ENCODE results near the gene SDE2. TPM values are rescaled to one million over a fixed set of nuclear protein-coding genes. Genes with fewer than 3 reads are reported as not detected.

The SDE2 gene
- total RNA-seq, 1 experiment from 2014 or later = 18.3 TPM

GRCh38 chr1:226003502-226004170, 4.5 kb upstream of the SDE2 start:
- no peak overlapping the region for H3K27ac ChIP-seq (ENCODE audit: low read length)
- CTCF ChIA-PET = no interaction called here
- in situ Hi-C loops (cut with HindIII; ENCODE audit: low pct_unique_long_range_greater_than_20kb, low sequenced_read_pairs) = no loop called here
- POLR2A ChIA-PET = no interaction called here
- H3K36me3 ChIP-seq (ENCODE audit: control insufficient read depth, insufficient read depth, low read length) = peaks cover 4% of the 10 kb centered on the region; the same call in 1 of the 2 replicates
- DNase-seq (ENCODE audit: low read depth, low spot score) (no peak), ATAC-seq (no peak)
- TF ChIP-seq TCF7L2 (IDR thresholded peaks at IDR 0.05; ENCODE audit: low read depth, low read length) (no peak), REST (IDR thresholded peaks at IDR 0.05; ENCODE audit: insufficient read depth in 1 of 2, low read depth in 2 of 2, low read length in 1 of 2) (no peak), POLR2AphosphoS5 (IDR thresholded peaks at IDR 0.05; ENCODE audit: low read depth, low read length) (no peak), SIN3A (IDR thresholded peaks at IDR 0.05; ENCODE audit: borderline replicate concordance, insufficient read depth, low read depth, low read length) (no peak)
- H3K4me1 ChIP-seq (ENCODE audit: control insufficient read depth, insufficient read depth, low read length) = peaks cover 6% of the 10 kb centered on the region
- H3K27me3 ChIP-seq (ENCODE audit: control insufficient read depth, insufficient read depth, low read length) = no peaks in the 10 kb centered on the region
- H3K9me3 ChIP-seq (ENCODE audit: control insufficient read depth, insufficient read depth, low read depth, low read length) = no peaks in the 10 kb centered on the region
- BruUV-seq (replicated peaks) = no TSS peak
- intact Hi-C loops (cut with micrococcal nuclease; ENCODE audit: unreplicated experiment) = no loop called here
- no peak overlapping the region for H3K4me3 ChIP-seq (ENCODE audit: low read depth in 2 of 2, low read length in 2 of 2)

- H3K27ac ChIP-seq (ENCODE audit: low read length) = no peak overlapping the region; the same call in 1 of the 2 replicates
- CTCF ChIA-PET = no interaction called here
- H3K36me3 ChIP-seq (ENCODE audit: control insufficient read depth, insufficient read depth, low read length) = peaks cover 7% of the 10 kb centered on the region; the same call in 1 of the 2 replicates
- BruUV-seq (replicated peaks) = no TSS peak
- H3K9me3 ChIP-seq (ENCODE audit: control insufficient read depth, insufficient read depth, low read depth, low read length) = no peaks in the 10 kb centered on the region
- DNase-seq (ENCODE audit: low read depth, low spot score) (no peak), ATAC-seq (no peak)
- POLR2A ChIA-PET = no interaction called here
- H3K27me3 ChIP-seq (ENCODE audit: control insufficient read depth, insufficient read depth, low read length) = no peaks in the 10 kb centered on the region
- H3K4me3 ChIP-seq (ENCODE audit: low read depth in 2 of 2, low read length in 2 of 2) = no peak overlapping the region
- peaks cover 6% of the 10 kb centered on the region for H3K4me1 ChIP-seq (ENCODE audit: control insufficient read depth, insufficient read depth, low read length)
- TF ChIP-seq SIN3A (IDR thresholded peaks at IDR 0.05; ENCODE audit: borderline replicate concordance, insufficient read depth, low read depth, low read length) = no peak
- TF ChIP-seq REST (IDR thresholded peaks at IDR 0.05; ENCODE audit: insufficient read depth in 1 of 2, low read depth in 2 of 2, low read length in 1 of 2) = no peak
- TF ChIP-seq TCF7L2 (IDR thresholded peaks at IDR 0.05; ENCODE audit: low read depth, low read length) = no peak
- TF ChIP-seq, protein P1, sequence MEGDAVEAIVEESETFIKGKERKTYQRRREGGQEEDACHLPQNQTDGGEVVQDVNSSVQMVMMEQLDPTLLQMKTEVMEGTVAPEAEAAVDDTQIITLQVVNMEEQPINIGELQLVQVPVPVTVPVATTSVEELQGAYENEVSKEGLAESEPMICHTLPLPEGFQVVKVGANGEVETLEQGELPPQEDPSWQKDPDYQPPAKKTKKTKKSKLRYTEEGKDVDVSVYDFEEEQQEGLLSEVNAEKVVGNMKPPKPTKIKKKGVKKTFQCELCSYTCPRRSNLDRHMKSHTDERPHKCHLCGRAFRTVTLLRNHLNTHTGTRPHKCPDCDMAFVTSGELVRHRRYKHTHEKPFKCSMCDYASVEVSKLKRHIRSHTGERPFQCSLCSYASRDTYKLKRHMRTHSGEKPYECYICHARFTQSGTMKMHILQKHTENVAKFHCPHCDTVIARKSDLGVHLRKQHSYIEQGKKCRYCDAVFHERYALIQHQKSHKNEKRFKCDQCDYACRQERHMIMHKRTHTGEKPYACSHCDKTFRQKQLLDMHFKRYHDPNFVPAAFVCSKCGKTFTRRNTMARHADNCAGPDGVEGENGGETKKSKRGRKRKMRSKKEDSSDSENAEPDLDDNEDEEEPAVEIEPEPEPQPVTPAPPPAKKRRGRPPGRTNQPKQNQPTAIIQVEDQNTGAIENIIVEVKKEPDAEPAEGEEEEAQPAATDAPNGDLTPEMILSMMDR (IDR thresholded peaks at IDR 0.05) = no peak
- TF ChIP-seq POLR2AphosphoS5 (IDR thresholded peaks at IDR 0.05; ENCODE audit: low read depth, low read length) = no peak
- in situ Hi-C loops (cut with HindIII; ENCODE audit: low pct_unique_long_range_greater_than_20kb, low sequenced_read_pairs) = no loop called here
- intact Hi-C loops (cut with micrococcal nuclease; ENCODE audit: unreplicated experiment) = no loop called here
These were observed 3.7 kb upstream of the SDE2 start for GRCh38 chr1:226002667-226003501.
